HepG2 (cell line): ENCODE data around the gene CTAGE9. TPM values are rescaled to one million over a fixed set of nuclear protein-coding genes. Genes with fewer than 3 reads are reported as not detected.

Experiments
- ATAC-seq: fragments of 200-7000 bp; cut with Tn5 transposase; 3 replicates; pipeline ENCODE4 v1.9.1; 2020; ENCODE audit warnings: mild to moderate bottlenecking, moderate library complexity
- BruUV-seq: library from RNA; stranded (reverse); fragments of 400-500 nt; replicated peaks from 2 replicates; lab custom pipeline; 2021; lab: Mats Ljungman, UMichigan
- CTCF ChIA-PET: fragments of 300-600 bp; formaldehyde crosslinking; extraction: SDS; loops from one replicate; lab custom pipeline; 2021; ENCODE audit warnings: low total read pairs, inconsistent platforms, low intra/inter-chr PET ratio; lab: Yijun Ruan, JAX
- POLR2A ChIA-PET: fragments of 350-600 bp; sonication (Branson Sonifier 250); formaldehyde crosslinking; loops from one replicate; lab custom pipeline; 2020; ENCODE audit warnings: antibody characterized with exemption, inconsistent platforms; lab: Yijun Ruan, JAX
- DNase-seq: peaks from one replicate; pipeline ENCODE4 v3.0.0-alpha.2; 2015; ENCODE audit warnings: low spot score
- FAIRE-seq: peaks from 3 replicates; lab custom pipeline; 2011; peaks lifted over from hg19 to GRCh38; lab: Jason Lieb, UNC
- H2AFZ ChIP-seq: one replicate; pipeline ENCODE4 v1.6.1; 2011; ENCODE audit warnings: low read length, inconsistent platforms
- H3K27ac ChIP-seq: fragments of 300-600 bp; 3 replicates; pipeline ENCODE4 v1.8.0; 2011; ENCODE audit warnings: mixed run types, mild to moderate bottlenecking, mixed read lengths, low read length, inconsistent platforms; ENCODE audit not compliant: insufficient read depth; ENCODE audit errors: extremely low read length
- H3K27me3 ChIP-seq, 2 experiments: fragments of 200-600 bp in 1 of 2; 2 replicates in 1 of 2; 3 replicates in 1 of 2; pipeline versions ENCODE4 v1.6.0 to v1.8.0; 2011; ENCODE audit warnings: low read length in 2 of 2, mild to moderate bottlenecking in 2 of 2, moderate library complexity in 2 of 2, inconsistent platforms in 1 of 2; ENCODE audit not compliant: insufficient read depth in 2 of 2, control insufficient read depth in 1 of 2
- H3K36me3 ChIP-seq, 2 experiments: fragments of 200-600 bp in 1 of 2; replicated peaks in 1 of 2; 2 replicates in 1 of 2; 3 replicates in 1 of 2; pipeline versions ENCODE4 v1.5.1 to v1.8.0; 2011; ENCODE audit warnings: low read length in 2 of 2, inconsistent platforms in 1 of 2; ENCODE audit not compliant: insufficient read depth in 2 of 2, control insufficient read depth in 1 of 2
- H3K4me1 ChIP-seq: 2 replicates; pipeline ENCODE4 v1.5.1; 2012; ENCODE audit warnings: low read length, inconsistent platforms; ENCODE audit not compliant: insufficient read depth
- H3K4me2 ChIP-seq: 2 replicates; pipeline ENCODE4 v1.6.0; 2011; ENCODE audit warnings: low read depth, low read length, inconsistent platforms
- H3K4me3 ChIP-seq, 3 experiments: fragments of 200-600 bp in 1 of 3; sonication (generic), shearing (Covaris generic) in 1 of 3; replicated peaks in 1 of 3; 2 replicates each; pipeline ENCODE4 v1.5.1; 2011 to 2016; ENCODE audit warnings: low read length in 3 of 3, inconsistent platforms in 2 of 3, low read depth in 2 of 3, mild to moderate bottlenecking in 2 of 3, control low read depth in 1 of 3, mixed read lengths in 1 of 3; ENCODE audit not compliant: insufficient read depth in 1 of 3
- H3K79me2 ChIP-seq: one replicate; pipeline ENCODE4 v1.6.1; 2011; ENCODE audit warnings: low read length, inconsistent platforms; ENCODE audit not compliant: insufficient read depth
- H3K9ac ChIP-seq: 2 replicates; pipeline ENCODE4 v1.6.0; 2011; ENCODE audit warnings: mild to moderate bottlenecking, low read depth, low read length, inconsistent platforms; ENCODE audit not compliant: insufficient read depth
- H3K9me3 ChIP-seq: 2 replicates; pipeline ENCODE4 v1.5.1; 2012; ENCODE audit warnings: mild to moderate bottlenecking, low read length
- H4K20me1 ChIP-seq: 2 replicates; pipeline ENCODE4 v1.6.0; 2011; ENCODE audit warnings: inconsistent platforms, mild to moderate bottlenecking, low read length, moderate library complexity; ENCODE audit not compliant: insufficient read depth
- ARID4A ChIP-seq: sonication (generic); formaldehyde crosslinking; IDR thresholded peaks from 2 replicates; pipeline ENCODE4 v1.5.0; 2020; ENCODE audit warnings: mild to moderate bottlenecking, missing genetic modification reagents, borderline replicate concordance
- FIP1L1 ChIP-seq: fragments of 200-400 bp; formaldehyde crosslinking; IDR thresholded peaks from 2 replicates; pipeline ENCODE4 v1.6.1; 2018; ENCODE audit warnings: low read depth, mild to moderate bottlenecking, low read length, moderate library complexity, borderline replicate concordance; ENCODE audit not compliant: insufficient read depth
- REPIN1 ChIP-seq: sonication (generic); formaldehyde crosslinking; IDR thresholded peaks from 2 replicates; pipeline ENCODE4 v1.8.0; 2022; ENCODE audit warnings: missing genetic modification reagents, low read depth, mild to moderate bottlenecking, borderline replicate concordance
- SOX5 ChIP-seq: IDR thresholded peaks from 2 replicates; pipeline ENCODE4 v1.6.1; 2016; ENCODE audit warnings: borderline replicate concordance
- ZNF431 ChIP-seq: sonication (generic); formaldehyde crosslinking; IDR thresholded peaks from 2 replicates; pipeline ENCODE4 v1.9.0; 2022; ENCODE audit warnings: missing genetic modification reagents, low read depth, mild to moderate bottlenecking, borderline replicate concordance
- ZNF513 ChIP-seq: sonication (generic); formaldehyde crosslinking; conservative IDR thresholded peaks from 2 replicates; pipeline ENCODE4 v1.5.0; 2020; ENCODE audit warnings: missing genetic modification reagents
- ZNF574 ChIP-seq: sonication (generic); formaldehyde crosslinking; IDR thresholded peaks from 2 replicates; pipeline ENCODE4 v1.4.0; 2020; ENCODE audit warnings: missing genetic modification reagents
- ZNF878 ChIP-seq: sonication (generic); formaldehyde crosslinking; IDR thresholded peaks from 2 replicates; pipeline ENCODE4 v1.8.1; 2023; ENCODE audit warnings: mild to moderate bottlenecking, missing genetic modification reagents, moderate library complexity
- WGBS: methylation state at CpG from one replicate; pipeline ENCODE4 v1.1.6; 2017; ENCODE audit warnings: low lambda C conversion rate; 5-methylcytosine and 5-hydroxymethylcytosine counted together
- in situ Hi-C: cut with HindIII; loops from 2 replicates; pipeline ENCODE4 v1.10.0; 2017; ENCODE audit warnings: low pct_unique_long_range_greater_than_20kb; ENCODE audit not compliant: extremely low pct_ligation_motif_present
- intact Hi-C: fragments of 100-400 bp; cut with micrococcal nuclease; formaldehyde crosslinking; loops from one replicate; pipeline ENCODE4 v1.10.0; 2022; ENCODE audit not compliant: unreplicated experiment
- polyA plus RNA-seq, 8 experiments: library from polyadenylated mRNA; depleted of rRNA in 3 of 8; stranded (reverse) in 7 of 8; unstranded in 1 of 8; fragments of >200 nt; fragmentation: Illumina TruSeq in 4 of 8; extraction: Trizol in 4 of 8; gene quantifications; 2 replicates each; pipeline versions ENCODE4 v1.2.1 to v1.2.3, GENCODE V29; 2011 to 2016; ENCODE audit warnings: low read depth in 4 of 8, missing spikeins in 1 of 8, mixed read lengths in 1 of 8; ENCODE audit not compliant: insufficient read depth in 1 of 8
- total RNA-seq, 5 experiments: library from RNA; depleted of rRNA; stranded (reverse); fragments of >200 nt; fragmentation: Illumina TruSeq; extraction: Trizol; gene quantifications; 2 replicates each; pipeline ENCODE4 v1.2.3, GENCODE V29; 2016; ENCODE audit warnings: low read depth in 1 of 5
- TF ChIP-seq, protein P1 (sequence below): sonication (generic); formaldehyde crosslinking; IDR thresholded peaks from 2 replicates; pipeline ENCODE4 v1.5.1; 2020; ENCODE audit warnings: missing genetic modification reagents, mild to moderate bottlenecking, borderline replicate concordance
- TF ChIP-seq, protein P2 (sequence below): sonication (generic); formaldehyde crosslinking; IDR thresholded peaks from 2 replicates; pipeline ENCODE4 v1.5.0; 2020; ENCODE audit warnings: missing genetic modification reagents

Gene CTAGE9
- total and polyA plus RNA-seq, 2 of the 13 experiments (the other 11 are each of a cell fraction or from before 2014, with no cell fraction given), result not detected

- H3K27ac ChIP-seq, result no peak overlapping the region
- H3K79me2 ChIP-seq, result no peaks in the 10 kb centered on the region
- WGBS, result 64% methylated on average over 1 of the region's 1 CpG
- H4K20me1 ChIP-seq, result no peaks in the 10 kb centered on the region
- H2AFZ ChIP-seq, result no peak overlapping the region
- H3K9ac ChIP-seq, result no peak overlapping the region
- no peak overlapping the region for H3K4me2 ChIP-seq
- H3K9me3 ChIP-seq, result no peaks in the 10 kb centered on the region
- peaks cover 17 to 60% of the 10 kb centered on the region in 2 experiments for H3K36me3 ChIP-seq
- ChIA-PET POLR2A (no interaction called here), CTCF (no interaction called here)
- no peaks in the 10 kb centered on the region for H3K4me1 ChIP-seq
- H3K4me3 ChIP-seq, result no peak overlapping the region
- no TSS peak for BruUV-seq
- H3K27me3 ChIP-seq, result no peaks in the 10 kb centered on the region
- in situ Hi-C loops, result loop anchor here (5.0 to 25.0 kb wide), 2 partner anchors 220 to 520 kb away; no protein-coding TSS in a partner anchor
- DNase-seq (no peak), ATAC-seq (no peak), FAIRE-seq (no peak)
- intact Hi-C loops, result loop anchor here (2.0 to 5.0 kb wide), 2 partner anchors 175 to 219 kb away; no protein-coding TSS in a partner anchor
- TF ChIP-seq ZNF513 (CRISPR knock-in tag), result no peak
- no peak for TF ChIP-seq ZNF878 (CRISPR knock-in tag)
- TF ChIP-seq FIP1L1, result no peak
- TF ChIP-seq, protein P1, sequence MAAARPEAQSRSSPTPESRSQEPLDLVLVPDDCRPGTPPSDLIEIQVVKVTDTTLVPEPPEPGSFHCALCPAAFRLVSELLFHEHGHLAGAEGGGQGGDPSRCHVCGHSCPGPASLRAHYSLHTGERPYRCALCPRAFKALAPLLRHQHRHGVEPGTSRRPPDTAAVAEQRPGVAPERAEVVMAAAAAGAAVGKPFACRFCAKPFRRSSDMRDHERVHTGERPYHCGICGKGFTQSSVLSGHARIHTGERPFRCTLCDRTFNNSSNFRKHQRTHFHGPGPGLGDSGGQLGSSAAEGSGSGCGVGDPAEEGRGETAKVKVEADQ, result no peak
- no peak for TF ChIP-seq REPIN1
- TF ChIP-seq ZNF574 (CRISPR knock-in tag), result no peak
- TF ChIP-seq SOX5 (CRISPR knock-in tag), result no peak
- TF ChIP-seq, protein P2, sequence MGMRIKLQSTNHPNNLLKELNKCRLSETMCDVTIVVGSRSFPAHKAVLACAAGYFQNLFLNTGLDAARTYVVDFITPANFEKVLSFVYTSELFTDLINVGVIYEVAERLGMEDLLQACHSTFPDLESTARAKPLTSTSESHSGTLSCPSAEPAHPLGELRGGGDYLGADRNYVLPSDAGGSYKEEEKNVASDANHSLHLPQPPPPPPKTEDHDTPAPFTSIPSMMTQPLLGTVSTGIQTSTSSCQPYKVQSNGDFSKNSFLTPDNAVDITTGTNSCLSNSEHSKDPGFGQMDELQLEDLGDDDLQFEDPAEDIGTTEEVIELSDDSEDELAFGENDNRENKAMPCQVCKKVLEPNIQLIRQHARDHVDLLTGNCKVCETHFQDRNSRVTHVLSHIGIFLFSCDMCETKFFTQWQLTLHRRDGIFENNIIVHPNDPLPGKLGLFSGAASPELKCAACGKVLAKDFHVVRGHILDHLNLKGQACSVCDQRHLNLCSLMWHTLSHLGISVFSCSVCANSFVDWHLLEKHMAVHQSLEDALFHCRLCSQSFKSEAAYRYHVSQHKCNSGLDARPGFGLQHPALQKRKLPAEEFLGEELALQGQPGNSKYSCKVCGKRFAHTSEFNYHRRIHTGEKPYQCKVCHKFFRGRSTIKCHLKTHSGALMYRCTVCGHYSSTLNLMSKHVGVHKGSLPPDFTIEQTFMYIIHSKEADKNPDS, result no peak
- TF ChIP-seq ZNF431 (CRISPR knock-in tag), result no peak
- TF ChIP-seq ARID4A (CRISPR knock-in tag), result no peak
Measured at GRCh38 chr6:131692031-131692430, 18.8 kb downstream of the CTAGE9 start.
